Nephron (organoid): ENCODE results near the gene CNOT10.
"Not testable (repeated sequence)": the region's sequence is repeated elsewhere in the genome, so short reads cannot be mapped to it uniquely, and the experiment has no call there.

ENCODE experiments used
- H3K27ac Mint-ChIP-seq, 3 experiments: 2 replicates each; pipeline ENCODE4 v1.8.0; 2020; ENCODE audit warnings: mixed read lengths in 3 of 3, mild to moderate bottlenecking in 2 of 3, moderate library complexity in 1 of 3
- H3K27me3 Mint-ChIP-seq: 2 replicates; pipeline ENCODE4 v1.8.0; 2021; ENCODE audit warnings: low read depth, mild to moderate bottlenecking, moderate library complexity, mixed read lengths
- H3K36me3 Mint-ChIP-seq: 2 replicates; pipeline ENCODE4 v1.8.0; 2020; ENCODE audit warnings: low read depth, mixed read lengths
- H3K4me1 Mint-ChIP-seq: 2 replicates; pipeline ENCODE4 v1.8.0; 2020; ENCODE audit warnings: mixed read lengths
- H3K4me3 Mint-ChIP-seq, 3 experiments: 2 replicates each; pipeline ENCODE4 v1.8.0; 2020; ENCODE audit warnings: mild to moderate bottlenecking in 3 of 3, mixed read lengths in 3 of 3, moderate library complexity in 2 of 3
- H3K9me3 Mint-ChIP-seq: 2 replicates; pipeline ENCODE4 v1.8.0; 2020; ENCODE audit warnings: mixed read lengths
- TF ChIP-seq, protein P1 (sequence below), 3 experiments: fragments of 200-600 bp; sonication (generic); IDR thresholded peaks; one replicate each; pipeline ENCODE4 v1.5.0; 2021; ENCODE audit warnings: antibody characterized with exemption in 3 of 3; ENCODE audit not compliant: unreplicated experiment in 3 of 3

Gene CNOT10

DNA sequence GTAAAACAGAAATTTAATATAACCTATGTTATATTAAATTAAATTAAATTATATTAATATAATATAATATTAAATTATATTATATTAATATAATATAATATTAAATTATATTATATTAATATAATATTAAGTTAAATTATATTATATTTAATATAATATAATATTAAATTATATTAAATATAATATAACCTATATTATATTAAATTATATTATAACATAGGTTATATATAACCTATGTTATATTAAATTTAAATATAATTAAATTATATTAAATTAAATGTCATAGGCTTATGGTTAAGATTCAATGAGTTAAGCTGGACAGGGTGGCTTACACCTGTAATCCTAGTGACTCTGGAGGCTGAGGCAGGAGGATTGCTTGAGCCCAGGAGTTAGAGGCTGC is 40.6 kb upstream of the CNOT10 start:
- Mint-ChIP-seq H3K4me3 (no peak overlapping the region), H3K36me3 (no peaks in the 10 kb centered on the region), H3K27me3 (peaks cover 3% of the 10 kb centered on the region), H3K9me3 (no peaks in the 10 kb centered on the region), H3K27ac (no peak overlapping the region), H3K4me1 (no peaks in the 10 kb centered on the region)
- TF ChIP-seq, protein P1, sequence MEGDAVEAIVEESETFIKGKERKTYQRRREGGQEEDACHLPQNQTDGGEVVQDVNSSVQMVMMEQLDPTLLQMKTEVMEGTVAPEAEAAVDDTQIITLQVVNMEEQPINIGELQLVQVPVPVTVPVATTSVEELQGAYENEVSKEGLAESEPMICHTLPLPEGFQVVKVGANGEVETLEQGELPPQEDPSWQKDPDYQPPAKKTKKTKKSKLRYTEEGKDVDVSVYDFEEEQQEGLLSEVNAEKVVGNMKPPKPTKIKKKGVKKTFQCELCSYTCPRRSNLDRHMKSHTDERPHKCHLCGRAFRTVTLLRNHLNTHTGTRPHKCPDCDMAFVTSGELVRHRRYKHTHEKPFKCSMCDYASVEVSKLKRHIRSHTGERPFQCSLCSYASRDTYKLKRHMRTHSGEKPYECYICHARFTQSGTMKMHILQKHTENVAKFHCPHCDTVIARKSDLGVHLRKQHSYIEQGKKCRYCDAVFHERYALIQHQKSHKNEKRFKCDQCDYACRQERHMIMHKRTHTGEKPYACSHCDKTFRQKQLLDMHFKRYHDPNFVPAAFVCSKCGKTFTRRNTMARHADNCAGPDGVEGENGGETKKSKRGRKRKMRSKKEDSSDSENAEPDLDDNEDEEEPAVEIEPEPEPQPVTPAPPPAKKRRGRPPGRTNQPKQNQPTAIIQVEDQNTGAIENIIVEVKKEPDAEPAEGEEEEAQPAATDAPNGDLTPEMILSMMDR (IDR thresholded peaks at IDR 0.05; ENCODE audit: unreplicated experiment in 3 of 3): no peak

DNA sequence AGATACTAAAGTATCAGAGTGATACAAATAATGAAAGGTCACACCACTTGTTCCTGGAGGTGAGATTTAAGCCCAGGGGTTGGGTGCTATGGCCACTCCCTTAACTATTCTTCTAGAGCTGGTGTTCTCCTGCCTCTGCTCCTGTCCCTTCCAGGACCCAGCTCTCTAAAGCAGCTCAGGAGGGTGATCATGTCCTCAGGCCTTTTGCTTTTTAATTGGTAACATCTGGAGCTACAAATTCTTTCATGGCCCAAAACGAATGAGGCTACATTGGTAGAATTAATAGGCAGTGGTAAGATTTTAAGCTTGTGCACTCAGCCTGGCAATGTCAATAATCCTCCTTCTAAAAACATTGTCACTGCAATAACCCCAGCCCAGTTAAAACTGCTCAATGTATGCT is 38.2 kb upstream of the CNOT10 start:
- Mint-ChIP-seq H3K9me3 (no peaks in the 10 kb centered on the region), H3K36me3 (no peaks in the 10 kb centered on the region), H3K4me1 (no peaks in the 10 kb centered on the region), H3K4me3 (no peak overlapping the region), H3K27ac (no peak overlapping the region), H3K27me3 (no peaks in the 10 kb centered on the region)
- TF ChIP-seq, protein P1 (IDR thresholded peaks at IDR 0.05; ENCODE audit: unreplicated experiment in 3 of 3): no peak

DNA sequence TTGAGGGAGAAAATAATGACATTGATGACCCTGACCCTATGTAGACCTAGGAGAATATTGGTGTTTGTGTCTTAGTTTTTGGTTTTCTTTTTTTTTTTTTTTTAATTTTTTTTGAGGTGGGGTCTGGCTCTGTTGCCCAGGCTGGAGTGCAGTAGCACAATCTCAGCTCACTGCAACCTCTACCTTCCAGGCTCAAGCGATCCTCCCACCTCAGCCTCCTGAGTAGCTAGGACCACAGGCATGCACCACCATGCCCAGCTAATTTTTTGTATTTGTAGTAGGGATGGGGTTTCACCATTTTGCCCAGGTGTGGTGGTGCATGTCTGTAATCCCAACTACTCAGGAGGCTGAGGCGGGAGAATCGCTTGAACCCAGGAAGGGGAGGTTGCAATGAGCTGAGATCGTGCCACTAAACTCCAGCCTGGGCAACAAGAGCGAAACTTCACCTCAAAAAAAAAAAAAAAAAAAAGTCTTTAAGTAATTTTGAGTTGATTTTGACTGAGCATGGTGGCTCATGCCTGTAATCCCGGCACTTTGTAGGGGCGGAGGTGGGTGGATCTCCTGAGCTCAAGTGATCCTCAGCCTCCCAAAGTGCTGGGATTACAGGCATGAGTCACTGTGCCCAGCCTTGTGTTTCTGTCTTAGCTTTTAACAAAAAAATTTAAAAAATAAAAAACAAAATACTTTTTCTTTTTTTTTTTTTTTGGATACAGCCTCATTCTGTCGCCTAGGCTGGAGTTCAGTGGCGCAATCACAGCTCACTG is 32.5 kb upstream of the CNOT10 start:
- H3K27ac Mint-ChIP-seq, H3K27me3 Mint-ChIP-seq, H3K4me1 Mint-ChIP-seq, H3K36me3 Mint-ChIP-seq, H3K4me3 Mint-ChIP-seq, H3K9me3 Mint-ChIP-seq: not testable (repeated sequence)

DNA sequence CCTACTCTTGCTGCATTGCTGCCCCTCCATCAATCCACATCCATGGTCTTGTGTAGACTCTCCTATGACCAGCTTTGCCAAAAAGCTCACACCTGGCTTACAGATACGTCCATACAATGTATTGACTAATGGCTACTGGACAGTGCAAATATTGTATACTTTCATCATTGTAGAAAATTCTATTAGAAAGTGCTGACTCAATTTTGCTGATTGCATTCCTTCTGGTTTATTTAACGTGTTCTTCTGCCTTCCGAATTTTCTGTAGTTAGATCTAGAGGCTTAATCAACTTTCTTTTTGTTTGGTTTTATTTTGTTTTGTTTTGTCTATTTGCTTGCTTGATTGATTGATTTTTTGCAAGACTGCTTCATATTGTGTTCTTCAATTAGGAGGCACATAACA is 29.8 kb upstream of the CNOT10 start:
- H3K9me3 Mint-ChIP-seq: peaks cover 2% of the 10 kb centered on the region
- no peak overlapping the region for H3K27ac Mint-ChIP-seq

DNA sequence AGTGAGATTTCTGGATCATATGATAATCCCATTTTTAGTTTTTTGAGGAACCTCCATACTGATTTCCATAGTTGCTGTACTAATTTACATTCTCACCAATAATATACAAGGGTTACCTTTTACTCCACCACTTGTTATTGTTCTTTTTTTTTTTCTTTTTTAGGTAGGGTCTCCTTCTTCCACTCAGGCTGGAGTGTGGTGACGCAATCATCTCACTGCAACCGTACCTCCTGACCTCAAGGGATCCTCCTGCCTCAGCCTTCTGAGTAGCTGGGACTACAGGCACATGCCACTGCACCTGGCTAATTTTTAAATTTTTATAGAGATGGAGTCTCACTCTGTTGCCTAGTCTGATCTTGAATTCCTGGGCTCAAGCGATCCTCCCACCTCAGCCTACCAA is 24.4 kb upstream of the CNOT10 start:
- Mint-ChIP-seq H3K4me3 (no peak overlapping the region), H3K27ac (peak overlapping the region in 1 of 3 experiments; percentile 25), H3K27me3 (peaks cover 3% of the 10 kb centered on the region), H3K9me3 (no peaks in the 10 kb centered on the region), H3K36me3 (no peaks in the 10 kb centered on the region), H3K4me1 (no peaks in the 10 kb centered on the region)
- TF ChIP-seq, protein P1 (IDR thresholded peaks at IDR 0.05; ENCODE audit: unreplicated experiment in 3 of 3): no peak

More for the DNA sequence above, 29.8 kb upstream of the CNOT10 start:
- H3K4me1 Mint-ChIP-seq: no peaks in the 10 kb centered on the region
- no peaks in the 10 kb centered on the region for H3K36me3 Mint-ChIP-seq
- H3K27me3 Mint-ChIP-seq: peaks cover 3% of the 10 kb centered on the region
- TF ChIP-seq, protein P1 (IDR thresholded peaks at IDR 0.05; ENCODE audit: unreplicated experiment in 3 of 3): no peak
- H3K4me3 Mint-ChIP-seq: no peak overlapping the region

DNA sequence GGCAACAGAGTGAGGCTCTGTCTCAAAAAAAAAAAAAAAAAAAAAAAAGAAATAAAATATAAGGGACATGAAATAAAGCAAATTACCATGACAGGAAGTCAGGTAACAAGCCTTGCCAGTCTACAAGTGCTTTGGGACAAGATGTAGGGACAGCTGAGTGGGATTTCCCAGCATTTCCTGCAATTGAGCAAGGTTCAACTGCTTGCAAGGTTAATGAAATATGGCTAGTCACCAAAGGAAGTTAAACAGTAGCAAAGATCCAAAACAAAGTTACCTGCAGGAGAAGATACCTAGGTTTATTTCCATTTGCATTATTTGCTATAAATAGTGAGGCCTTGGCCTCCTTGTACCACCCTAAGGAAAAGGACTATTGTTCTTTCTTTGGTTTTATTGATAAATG is 22.3 kb upstream of the CNOT10 start:
- Mint-ChIP-seq H3K4me1 (no peaks in the 10 kb centered on the region), H3K27me3 (peaks cover 4% of the 10 kb centered on the region), H3K36me3 (no peaks in the 10 kb centered on the region), H3K9me3 (no peaks in the 10 kb centered on the region), H3K27ac (peak overlapping the region in 1 of 3 experiments; percentile 75), H3K4me3 (no peak overlapping the region)
- TF ChIP-seq, protein P1 (IDR thresholded peaks at IDR 0.05; ENCODE audit: unreplicated experiment in 3 of 3): no peak
